Smooth muscle cell (in vitro differentiated cells): Measurements from ENCODE around the gene GALM. TPM values are rescaled to one million over a fixed set of nuclear protein-coding genes. Genes with fewer than 3 reads are reported as not detected.

Source experiments
- DNase-seq: peaks from one replicate; lab custom pipeline; 2025; ENCODE audit not compliant: unreplicated experiment; lab: John Stamatoyannopoulos, UW
- H2AFZ ChIP-seq: fragments of 200-600 bp; sonication (generic); 2 replicates; pipeline ENCODE4 v1.6.0; 2016; ENCODE audit warnings: antibody characterized with exemption, low read depth, mild to moderate bottlenecking
- H3F3A ChIP-seq: fragments of 200-600 bp; sonication (generic); 2 replicates; pipeline ENCODE4 v1.6.0; 2017; ENCODE audit warnings: antibody characterized with exemption, low read depth
- H3K27ac ChIP-seq: fragments of 200-600 bp; sonication (generic); 2 replicates; pipeline ENCODE4 v1.5.1; 2016; ENCODE audit warnings: low read depth, mild to moderate bottlenecking
- H3K27me3 ChIP-seq: fragments of 200-600 bp; sonication (generic); 2 replicates; pipeline ENCODE4 v1.6.1; 2016; ENCODE audit warnings: low read depth, mild to moderate bottlenecking
- H3K36me3 ChIP-seq: fragments of 200-600 bp; sonication (generic); 2 replicates; pipeline ENCODE4 v1.5.1; 2016; ENCODE audit warnings: low read depth
- H3K4me1 ChIP-seq: fragments of 200-600 bp; sonication (generic); 2 replicates; pipeline ENCODE4 v1.5.1; 2016; ENCODE audit warnings: low read depth
- H3K4me2 ChIP-seq: fragments of 200-600 bp; sonication (generic); 2 replicates; pipeline ENCODE4 v1.6.0; 2016; ENCODE audit warnings: mild to moderate bottlenecking
- H3K4me3 ChIP-seq: fragments of 200-600 bp; sonication (generic); 2 replicates; pipeline ENCODE4 v1.5.1; 2016; ENCODE audit warnings: mild to moderate bottlenecking
- H3K79me2 ChIP-seq: fragments of 200-600 bp; sonication (generic); 2 replicates; pipeline ENCODE4 v1.6.0; 2016; ENCODE audit warnings: low read depth, mild to moderate bottlenecking
- H3K9ac ChIP-seq: fragments of 200-600 bp; sonication (generic); 2 replicates; pipeline ENCODE4 v1.6.0; 2016; ENCODE audit warnings: low read depth
- H3K9me3 ChIP-seq: fragments of 200-600 bp; sonication (generic); replicated peaks from 2 replicates; pipeline ENCODE4 v1.5.1; 2016; ENCODE audit warnings: low read depth
- H4K20me1 ChIP-seq: fragments of 200-600 bp; sonication (generic); 2 replicates; pipeline ENCODE4 v1.6.0; 2016; ENCODE audit warnings: low read depth
- CTCF ChIP-seq: fragments of 200-600 bp; sonication (generic); IDR thresholded peaks from 2 replicates; pipeline ENCODE4 v1.5.1; 2017; ENCODE audit warnings: borderline replicate concordance, mild to moderate bottlenecking, antibody characterized with exemption; ENCODE audit not compliant: insufficient read depth, poor library complexity, severe bottlenecking
- WGBS: methylation state at CpG from one replicate; pipeline ENCODE4 v1.1.7; 2016; ENCODE audit warnings: low lambda C conversion rate; 5-methylcytosine and 5-hydroxymethylcytosine counted together
- polyA plus RNA-seq: library from polyadenylated mRNA; unstranded; fragments of >200 nt; fragmentation: Nextera tagmentation; extraction: Ambion mirVana; gene quantifications from 2 replicates; pipeline ENCODE4 v1.2.1, GENCODE V29; 2016
- total RNA-seq: library from RNA; depleted of rRNA; stranded (reverse); fragments of >200 nt; gene quantifications from 2 replicates; pipeline ENCODE4 v1.2.3, GENCODE V29; 2014

The GALM gene
- total and polyA plus RNA-seq, 2 experiments from 2014 or later, result 13.1 to 18.9 TPM

- Histone ChIP-seq H3K4me3 (no peak overlapping the region), H2AFZ (no peak overlapping the region), H3K27me3 (no peaks in the 10 kb centered on the region), H3F3A (no peaks in the 10 kb centered on the region), H3K9me3 (no peaks in the 10 kb centered on the region), H4K20me1 (no peaks in the 10 kb centered on the region), H3K9ac (no peak overlapping the region), H3K4me1 (no peaks in the 10 kb centered on the region), H3K4me2 (no peak overlapping the region), H3K27ac (no peak overlapping the region), H3K36me3 (no peaks in the 10 kb centered on the region), H3K79me2 (no peaks in the 10 kb centered on the region)
- 62% methylated on average over 5 of the region's 5 CpGs for WGBS
- no peak for DNase-seq
- no peak for TF ChIP-seq CTCF
Measured at GRCh38 chr2:38709567-38710194, 43.8 kb downstream of the GALM start.

GRCh38 chr2:38711558-38711957 is 45.6 kb downstream of the GALM start:
- no peaks in the 10 kb centered on the region for H4K20me1 ChIP-seq
- no peaks in the 10 kb centered on the region for H3K4me1 ChIP-seq
- no peaks in the 10 kb centered on the region for H3K36me3 ChIP-seq
- H3K9me3 ChIP-seq, result no peaks in the 10 kb centered on the region
- H3K27me3 ChIP-seq, result no peaks in the 10 kb centered on the region
- no peak for TF ChIP-seq CTCF
- no peak overlapping the region for H3K9ac ChIP-seq
- no peaks in the 10 kb centered on the region for H3F3A ChIP-seq
- H3K4me2 ChIP-seq, result no peak overlapping the region
- H3K79me2 ChIP-seq, result no peaks in the 10 kb centered on the region
- no peak for DNase-seq
- no peak overlapping the region for H3K4me3 ChIP-seq
- H3K27ac ChIP-seq, result no peak overlapping the region
- no peak overlapping the region for H2AFZ ChIP-seq

GRCh38 chr2:38712413-38712812 is 46.5 kb downstream of the GALM start:
- Histone ChIP-seq H3K27ac (no peak overlapping the region), H3K4me3 (no peak overlapping the region), H3K9me3 (no peaks in the 10 kb centered on the region), H2AFZ (no peak overlapping the region), H3K79me2 (no peaks in the 10 kb centered on the region), H3K4me2 (no peak overlapping the region), H3F3A (no peaks in the 10 kb centered on the region), H3K36me3 (no peaks in the 10 kb centered on the region), H3K4me1 (no peaks in the 10 kb centered on the region), H3K27me3 (no peaks in the 10 kb centered on the region), H4K20me1 (no peaks in the 10 kb centered on the region), H3K9ac (no peak overlapping the region)
- no peak for DNase-seq
- no peak for TF ChIP-seq CTCF
- 84% methylated on average over 7 of the region's 7 CpGs for WGBS

DNA sequence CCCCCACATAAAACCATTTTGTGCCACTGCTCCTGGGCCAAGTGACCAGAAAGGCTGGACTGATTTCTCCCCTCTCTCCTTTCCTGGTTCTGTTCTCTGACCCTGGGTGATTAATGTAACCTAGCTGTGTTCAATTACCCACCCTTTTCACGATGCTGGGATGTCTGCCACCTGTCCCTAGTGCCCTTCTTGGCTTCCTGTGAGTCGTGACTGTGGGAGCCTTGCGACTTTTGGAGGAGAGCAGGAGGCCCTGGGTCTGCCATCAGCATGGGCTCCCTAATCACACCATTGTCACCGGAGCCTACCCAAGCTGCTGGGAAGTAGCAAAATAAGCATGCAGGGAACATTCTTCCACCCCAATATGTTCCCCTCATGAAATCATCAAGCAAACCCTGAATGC is 47.0 kb downstream of the GALM start:
- TF ChIP-seq CTCF, result no peak
- no peaks in the 10 kb centered on the region for H3K27me3 ChIP-seq
- no peak overlapping the region for H3K4me3 ChIP-seq
- no peaks in the 10 kb centered on the region for H3F3A ChIP-seq
- H4K20me1 ChIP-seq, result no peaks in the 10 kb centered on the region
- H3K36me3 ChIP-seq, result no peaks in the 10 kb centered on the region
- WGBS, result 76% methylated on average over 4 of the region's 4 CpGs
- no peaks in the 10 kb centered on the region for H3K4me1 ChIP-seq
- H3K27ac ChIP-seq, result no peak overlapping the region
- H3K9me3 ChIP-seq, result no peaks in the 10 kb centered on the region
- no peak overlapping the region for H3K9ac ChIP-seq
- no peak overlapping the region for H3K4me2 ChIP-seq
- no peak for DNase-seq
- no peaks in the 10 kb centered on the region for H3K79me2 ChIP-seq
- no peak overlapping the region for H2AFZ ChIP-seq
